K562 (cell line): Measurements from ENCODE around the gene NSUN3. TPM values are rescaled to one million over a fixed set of nuclear protein-coding genes. Genes with fewer than 3 reads are reported as not detected.

Experiments
- ATAC-seq: fragments of 200-7000 bp; cut with Tn5 transposase; 3 replicates; pipeline ENCODE4 v1.9.1; 2020; ENCODE audit warnings: moderate library complexity
- BruUV-seq: library from RNA; stranded (reverse); fragments of 400-500 nt; replicated peaks from 2 replicates; lab custom pipeline; 2021; lab: Mats Ljungman, UMichigan
- CTCF ChIA-PET: fragments of 300-600 bp; formaldehyde crosslinking; extraction: SDS; loops from one replicate; lab custom pipeline; 2021; ENCODE audit warnings: low intra/inter-chr PET ratio; lab: Yijun Ruan, JAX
- POLR2A ChIA-PET: fragments of 300-600, 350-650 bp; sonication (Branson Sonifier 250); formaldehyde crosslinking; extraction: SDS; loops from one replicate; lab custom pipeline; 2021; ENCODE audit warnings: antibody characterized with exemption, inconsistent platforms; lab: Yijun Ruan, JAX
- DNase-seq, 4 experiments: peaks; one replicate each; pipeline versions ENCODE4 v3.0.0 to v3.0.0-alpha.2; 2011 to 2018; ENCODE audit warnings: low spot score in 3 of 4, mixed read lengths in 3 of 4; ENCODE audit errors: extremely low read depth in 1 of 4
- FAIRE-seq: peaks from 2 replicates; lab custom pipeline; 2011; peaks lifted over from hg19 to GRCh38; lab: Jason Lieb, UNC
- H2AFZ ChIP-seq: 2 replicates; pipeline ENCODE4 v1.6.0; 2011; ENCODE audit warnings: low read depth, low read length, control low read depth, inconsistent platforms
- H3K27ac ChIP-seq: fragments of 200-600 bp; 3 replicates; pipeline ENCODE4 v1.8.0; 2011; ENCODE audit warnings: low read depth, mild to moderate bottlenecking, control low read depth, inconsistent platforms, low read length, moderate library complexity, mixed read lengths; ENCODE audit errors: extremely low read depth
- H3K27me3 ChIP-seq, 2 experiments: fragments of 300-600 bp in 1 of 2; 2 replicates in 1 of 2; 3 replicates in 1 of 2; pipeline versions ENCODE4 v1.6.0 to v1.8.0; 2011; ENCODE audit warnings: inconsistent platforms in 2 of 2, low read length in 2 of 2, mild to moderate bottlenecking in 1 of 2, mixed read lengths in 1 of 2, moderate library complexity in 1 of 2; ENCODE audit not compliant: control insufficient read depth in 2 of 2, insufficient read depth in 2 of 2
- H3K36me3 ChIP-seq: fragments of 300-600 bp; 3 replicates; pipeline ENCODE4 v1.8.0; 2011; ENCODE audit warnings: mild to moderate bottlenecking, low read length, inconsistent platforms; ENCODE audit not compliant: control insufficient read depth, insufficient read depth
- H3K4me1 ChIP-seq, 2 experiments: fragments of 200-600 bp in 1 of 2; replicated peaks in 1 of 2; 2 replicates in 1 of 2; 3 replicates in 1 of 2; pipeline versions ENCODE4 v1.5.1 to v1.8.0; 2011; ENCODE audit warnings: inconsistent platforms in 2 of 2, low read length in 2 of 2, mild to moderate bottlenecking in 1 of 2, mixed read lengths in 1 of 2, moderate library complexity in 1 of 2; ENCODE audit not compliant: control insufficient read depth in 2 of 2, insufficient read depth in 2 of 2
- H3K4me2 ChIP-seq: 2 replicates; pipeline ENCODE4 v1.6.1; 2011; ENCODE audit warnings: low read length, control low read depth, inconsistent platforms, mixed read lengths; ENCODE audit not compliant: insufficient read depth
- H3K4me3 ChIP-seq: fragments of 200-600 bp; sonication (generic), shearing (Covaris generic); 2 replicates; pipeline ENCODE4 v1.5.1; 2016; ENCODE audit warnings: control low read depth, inconsistent platforms
- H3K79me2 ChIP-seq: fragments of 200-600 bp; 3 replicates; pipeline ENCODE4 v1.8.0; 2011; ENCODE audit warnings: low read length, inconsistent platforms; ENCODE audit not compliant: control insufficient read depth, insufficient read depth
- H3K9ac ChIP-seq, 2 experiments: 2 replicates each; pipeline versions ENCODE4 v1.6.0 to v1.6.1; 2011; ENCODE audit warnings: low read depth in 2 of 2, low read length in 2 of 2, control low read depth in 1 of 2, inconsistent platforms in 1 of 2, mild to moderate bottlenecking in 1 of 2, mixed read lengths in 1 of 2; ENCODE audit not compliant: insufficient read depth in 1 of 2
- H3K9me1 ChIP-seq: one replicate; pipeline ENCODE4 v1.6.0; 2011; ENCODE audit warnings: inconsistent platforms, mild to moderate bottlenecking, low read length, moderate library complexity; ENCODE audit not compliant: control insufficient read depth, insufficient read depth
- H3K9me3 ChIP-seq: replicated peaks from 2 replicates; pipeline ENCODE4 v1.5.1; 2011; ENCODE audit warnings: low read depth, low read length, inconsistent platforms; ENCODE audit not compliant: control insufficient read depth, insufficient read depth
- H4K20me1 ChIP-seq: replicated peaks from 2 replicates; pipeline ENCODE4 v1.6.1; 2011; ENCODE audit warnings: low read length, inconsistent platforms, mixed read lengths; ENCODE audit not compliant: control insufficient read depth, insufficient read depth
- CSDE1 ChIP-seq, 2 experiments: fragments of 450-650 bp; IDR thresholded peaks; 2 replicates each; pipeline ENCODE4 v1.6.1; 2016; ENCODE audit warnings: mild to moderate bottlenecking in 1 of 2
- ESRRB ChIP-seq: fragments of 250-450 bp; sonication (Bioruptor Pico); IDR thresholded peaks from 2 replicates; pipeline ENCODE4 v1.5.0; 2020; ENCODE audit warnings: mild to moderate bottlenecking, moderate library complexity, borderline replicate concordance
- KDM4B ChIP-seq, 2 experiments: fragments of 450-650 bp in 1 of 2; sonication (generic) in 1 of 2; IDR thresholded peaks; 2 replicates each; pipeline ENCODE4 v1.6.1; 2016 to 2017; ENCODE audit warnings: borderline replicate concordance in 2 of 2, antibody characterized with exemption in 1 of 2, low read depth in 1 of 2, mild to moderate bottlenecking in 1 of 2
- LCOR ChIP-seq: sonication (generic); formaldehyde crosslinking; IDR thresholded peaks from 2 replicates; pipeline ENCODE4 v1.8.0; 2022; ENCODE audit warnings: mild to moderate bottlenecking, missing genetic modification reagents
- ZNF124 ChIP-seq: sonication (generic); formaldehyde crosslinking; IDR thresholded peaks from 2 replicates; pipeline ENCODE4 v1.8.1; 2022; ENCODE audit warnings: missing genetic modification reagents
- ZNF232 ChIP-seq: sonication (generic); formaldehyde crosslinking; IDR thresholded peaks from 2 replicates; pipeline ENCODE4 v1.8.0; 2022; ENCODE audit warnings: mild to moderate bottlenecking, missing genetic modification reagents
- ZNF354B ChIP-seq: fragments of 250-450 bp; sonication (Bioruptor Pico); IDR thresholded peaks from 2 replicates; pipeline ENCODE4 v1.4.0; 2020
- WGBS: fragments of 100-300 bp; shearing (Covaris generic); methylation state at CpG from one replicate; pipeline ENCODE4 v1.1.6; 2016; ENCODE audit warnings: low coverage, mixed read lengths; ENCODE audit not compliant: insufficient coverage; ENCODE audit errors: missing lambda C conversion rate; 5-methylcytosine and 5-hydroxymethylcytosine counted together
- in situ Hi-C: fragments of 300-500 bp; cut with MboI; formaldehyde crosslinking; loops from 4 replicates; pipeline ENCODE4 v1.15.0; 2018; ENCODE audit warnings: inconsistent platforms, mixed read lengths
- intact Hi-C: fragments of 100-400 bp; cut with micrococcal nuclease; formaldehyde crosslinking; loops from 2 replicates; pipeline ENCODE4 v1.14.2; 2022
- polyA plus RNA-seq, 8 experiments: library from polyadenylated mRNA; depleted of rRNA in 4 of 8; stranded (reverse) in 5 of 8; unstranded in 3 of 8; fragments of >200 nt; fragmentation: Nextera tagmentation in 2 of 8; fragmentation: Illumina TruSeq in 1 of 8; extraction: Ambion mirVana in 2 of 8; extraction: Trizol in 1 of 8; gene quantifications; 2 replicates each; pipeline versions ENCODE4 v1.2.1 to v1.2.3, GENCODE V29; 2011 to 2014; ENCODE audit warnings: inconsistent platforms in 1 of 8, missing spikeins in 1 of 8
- total RNA-seq, 7 experiments: library from RNA; depleted of rRNA in 6 of 7; stranded (reverse); fragments of >200 nt in 6 of 7; fragmentation: Illumina TruSeq in 2 of 7; extraction: Trizol in 2 of 7; gene quantifications; 2 replicates each; pipeline versions ENCODE4 v1.2.1 to v1.2.3, GENCODE V29; 2011 to 2021; ENCODE audit warnings: low replicate concordance in 1 of 7
- TF ChIP-seq, protein P1 (sequence below): fragments of 200-800 bp; sonication (Bioruptor generic); IDR thresholded peaks from 2 replicates; pipeline ENCODE4 v1.6.1; 2017; ENCODE audit warnings: missing genetic modification characterization, missing compliant biosample characterization
- TF ChIP-seq, protein P2 (sequence below): IDR thresholded peaks from 2 replicates; pipeline ENCODE4 v1.6.1; 2014; ENCODE audit warnings: antibody characterized with exemption
- TF ChIP-seq, protein P3 (sequence below): fragments of 250-450 bp; sonication (Bioruptor Pico); IDR thresholded peaks from 2 replicates; pipeline ENCODE4 v1.8.0; 2022; ENCODE audit warnings: moderate library complexity, mild to moderate bottlenecking, inconsistent platforms
- TF ChIP-seq, protein P4 (sequence below), 2 experiments: IDR thresholded peaks; 2 replicates each; pipeline ENCODE4 v1.6.1; 2012; ENCODE audit warnings: improper control_type of control experiment in 2 of 2, low read depth in 2 of 2, low read length in 2 of 2, borderline replicate concordance in 1 of 2
- TF ChIP-seq, protein P5 (sequence below): fragments of 450-650 bp; formaldehyde crosslinking; IDR thresholded peaks from 2 replicates; pipeline ENCODE4 v1.4.0; 2020; ENCODE audit warnings: mild to moderate bottlenecking, moderate library complexity

The NSUN3 gene
- total and polyA plus RNA-seq, 9 of the 15 experiments (the other 6 are each of a cell fraction or from before 2014, with no cell fraction given): 4.4 to 12.3 (median 7.6) TPM

DNA sequence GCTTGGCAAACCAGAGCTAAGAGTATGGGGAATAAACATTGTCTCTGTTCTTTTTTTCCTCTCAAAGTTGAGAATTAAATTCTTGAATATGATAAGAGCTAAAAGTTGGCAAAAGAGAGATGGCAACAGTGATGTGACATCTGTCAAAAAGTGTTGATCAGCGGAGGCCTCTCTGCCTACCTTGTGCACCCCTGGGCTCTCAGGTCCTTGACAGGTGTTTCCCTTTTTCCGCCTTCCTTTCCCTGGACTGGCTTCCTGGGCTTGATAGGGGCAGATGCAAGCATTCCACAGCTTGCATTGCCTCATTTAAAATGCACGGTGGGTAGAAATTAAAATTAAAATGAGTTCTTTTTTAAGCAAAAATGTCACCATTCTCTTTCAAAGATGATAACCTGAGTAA is 84.2 kb downstream of the NSUN3 start:
- Histone ChIP-seq H3K9ac (no peak overlapping the region), H3K4me3 (no peak overlapping the region), H3K27me3 (no peaks in the 10 kb centered on the region; a peak in 1 of 5 replicates), H4K20me1 (no peaks in the 10 kb centered on the region), H3K4me1 (no peaks in the 10 kb centered on the region), H3K9me1 (no peaks in the 10 kb centered on the region), H3K79me2 (no peaks in the 10 kb centered on the region), H3K27ac (no peak overlapping the region), H3K4me2 (no peak overlapping the region), H3K36me3 (no peaks in the 10 kb centered on the region), H2AFZ (no peak overlapping the region), H3K9me3 (no peaks in the 10 kb centered on the region)
- intact Hi-C loops: no loop called here
- DNase-seq (no peak), ATAC-seq (no peak), FAIRE-seq (no peak)
- POLR2A ChIA-PET: interaction anchor here (1.2 kb wide), 1 partner anchor 18 kb away, joined by 3 read pairs; no protein-coding TSS in a partner anchor
- in situ Hi-C loops: no loop called here
- CTCF ChIA-PET: no interaction called here
- WGBS: 0% methylated on average over 3 of the region's 3 CpGs
- no TSS peak for BruUV-seq
- no peak for TF ChIP-seq ESRRB (CRISPR knock-in tag)
- no peak for TF ChIP-seq LCOR (CRISPR knock-in tag)
- TF ChIP-seq, protein P1, sequence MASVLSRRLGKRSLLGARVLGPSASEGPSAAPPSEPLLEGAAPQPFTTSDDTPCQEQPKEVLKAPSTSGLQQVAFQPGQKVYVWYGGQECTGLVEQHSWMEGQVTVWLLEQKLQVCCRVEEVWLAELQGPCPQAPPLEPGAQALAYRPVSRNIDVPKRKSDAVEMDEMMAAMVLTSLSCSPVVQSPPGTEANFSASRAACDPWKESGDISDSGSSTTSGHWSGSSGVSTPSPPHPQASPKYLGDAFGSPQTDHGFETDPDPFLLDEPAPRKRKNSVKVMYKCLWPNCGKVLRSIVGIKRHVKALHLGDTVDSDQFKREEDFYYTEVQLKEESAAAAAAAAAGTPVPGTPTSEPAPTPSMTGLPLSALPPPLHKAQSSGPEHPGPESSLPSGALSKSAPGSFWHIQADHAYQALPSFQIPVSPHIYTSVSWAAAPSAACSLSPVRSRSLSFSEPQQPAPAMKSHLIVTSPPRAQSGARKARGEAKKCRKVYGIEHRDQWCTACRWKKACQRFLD (CRISPR knock-in tag): no peak
- TF ChIP-seq, protein P2, sequence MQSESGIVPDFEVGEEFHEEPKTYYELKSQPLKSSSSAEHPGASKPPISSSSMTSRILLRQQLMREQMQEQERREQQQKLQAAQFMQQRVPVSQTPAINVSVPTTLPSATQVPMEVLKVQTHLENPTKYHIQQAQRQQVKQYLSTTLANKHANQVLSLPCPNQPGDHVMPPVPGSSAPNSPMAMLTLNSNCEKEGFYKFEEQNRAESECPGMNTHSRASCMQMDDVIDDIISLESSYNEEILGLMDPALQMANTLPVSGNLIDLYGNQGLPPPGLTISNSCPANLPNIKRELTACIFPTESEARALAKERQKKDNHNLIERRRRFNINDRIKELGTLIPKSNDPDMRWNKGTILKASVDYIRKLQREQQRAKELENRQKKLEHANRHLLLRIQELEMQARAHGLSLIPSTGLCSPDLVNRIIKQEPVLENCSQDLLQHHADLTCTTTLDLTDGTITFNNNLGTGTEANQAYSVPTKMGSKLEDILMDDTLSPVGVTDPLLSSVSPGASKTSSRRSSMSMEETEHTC: no peak
- TF ChIP-seq, protein P3, sequence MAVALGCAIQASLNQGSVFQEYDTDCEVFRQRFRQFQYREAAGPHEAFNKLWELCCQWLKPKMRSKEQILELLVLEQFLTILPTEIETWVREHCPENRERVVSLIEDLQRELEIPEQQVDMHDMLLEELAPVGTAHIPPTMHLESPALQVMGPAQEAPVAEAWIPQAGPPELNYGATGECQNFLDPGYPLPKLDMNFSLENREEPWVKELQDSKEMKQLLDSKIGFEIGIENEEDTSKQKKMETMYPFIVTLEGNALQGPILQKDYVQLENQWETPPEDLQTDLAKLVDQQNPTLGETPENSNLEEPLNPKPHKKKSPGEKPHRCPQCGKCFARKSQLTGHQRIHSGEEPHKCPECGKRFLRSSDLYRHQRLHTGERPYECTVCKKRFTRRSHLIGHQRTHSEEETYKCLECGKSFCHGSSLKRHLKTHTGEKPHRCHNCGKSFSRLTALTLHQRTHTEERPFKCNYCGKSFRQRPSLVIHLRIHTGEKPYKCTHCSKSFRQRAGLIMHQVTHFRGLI (CRISPR knock-in tag): no peak
- no peak for TF ChIP-seq KDM4B (IDR thresholded peaks at IDR 0.05; ENCODE audit: borderline replicate concordance in 2 of 2, low read depth in 1 of 2)
- TF ChIP-seq, protein P4, sequence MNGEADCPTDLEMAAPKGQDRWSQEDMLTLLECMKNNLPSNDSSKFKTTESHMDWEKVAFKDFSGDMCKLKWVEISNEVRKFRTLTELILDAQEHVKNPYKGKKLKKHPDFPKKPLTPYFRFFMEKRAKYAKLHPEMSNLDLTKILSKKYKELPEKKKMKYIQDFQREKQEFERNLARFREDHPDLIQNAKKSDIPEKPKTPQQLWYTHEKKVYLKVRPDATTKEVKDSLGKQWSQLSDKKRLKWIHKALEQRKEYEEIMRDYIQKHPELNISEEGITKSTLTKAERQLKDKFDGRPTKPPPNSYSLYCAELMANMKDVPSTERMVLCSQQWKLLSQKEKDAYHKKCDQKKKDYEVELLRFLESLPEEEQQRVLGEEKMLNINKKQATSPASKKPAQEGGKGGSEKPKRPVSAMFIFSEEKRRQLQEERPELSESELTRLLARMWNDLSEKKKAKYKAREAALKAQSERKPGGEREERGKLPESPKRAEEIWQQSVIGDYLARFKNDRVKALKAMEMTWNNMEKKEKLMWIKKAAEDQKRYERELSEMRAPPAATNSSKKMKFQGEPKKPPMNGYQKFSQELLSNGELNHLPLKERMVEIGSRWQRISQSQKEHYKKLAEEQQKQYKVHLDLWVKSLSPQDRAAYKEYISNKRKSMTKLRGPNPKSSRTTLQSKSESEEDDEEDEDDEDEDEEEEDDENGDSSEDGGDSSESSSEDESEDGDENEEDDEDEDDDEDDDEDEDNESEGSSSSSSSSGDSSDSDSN (IDR thresholded peaks at IDR 0.05; ENCODE audit: borderline replicate concordance in 1 of 2, low read depth in 2 of 2, low read length in 2 of 2): no peak
- TF ChIP-seq ZNF124 (CRISPR knock-in tag): no peak
- TF ChIP-seq CSDE1 (IDR thresholded peaks at IDR 0.05): no peak
- TF ChIP-seq ZNF354B: no peak
- TF ChIP-seq ZNF232 (CRISPR knock-in tag): no peak
- TF ChIP-seq, protein P5, sequence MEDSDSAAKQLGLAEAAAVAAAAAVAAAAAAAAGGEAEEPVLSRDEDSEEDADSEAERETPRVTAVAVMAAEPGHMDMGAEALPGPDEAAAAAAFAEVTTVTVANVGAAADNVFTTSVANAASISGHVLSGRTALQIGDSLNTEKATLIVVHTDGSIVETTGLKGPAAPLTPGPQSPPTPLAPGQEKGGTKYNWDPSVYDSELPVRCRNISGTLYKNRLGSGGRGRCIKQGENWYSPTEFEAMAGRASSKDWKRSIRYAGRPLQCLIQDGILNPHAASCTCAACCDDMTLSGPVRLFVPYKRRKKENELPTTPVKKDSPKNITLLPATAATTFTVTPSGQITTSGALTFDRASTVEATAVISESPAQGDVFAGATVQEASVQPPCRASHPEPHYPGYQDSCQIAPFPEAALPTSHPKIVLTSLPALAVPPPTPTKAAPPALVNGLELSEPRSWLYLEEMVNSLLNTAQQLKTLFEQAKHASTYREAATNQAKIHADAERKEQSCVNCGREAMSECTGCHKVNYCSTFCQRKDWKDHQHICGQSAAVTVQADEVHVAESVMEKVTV (CRISPR knock-in tag): no peak
